GM13977 (cell line): ENCODE data around the gene MSX1.

Experiments used
- DNase-seq: peaks from one replicate; pipeline ENCODE4 v3.0.0; 2012; ENCODE audit warnings: low spot score
- CTCF ChIP-seq: IDR thresholded peaks from 2 replicates; pipeline ENCODE4 v1.5.1; 2012; ENCODE audit warnings: mild to moderate bottlenecking, control low read depth; ENCODE audit not compliant: insufficient read depth; ENCODE audit errors: extremely low read depth, missing control alignments
- in situ Hi-C: fragments of 300-500 bp; cut with MboI; formaldehyde crosslinking; loops from one replicate; pipeline ENCODE4 v1.12.0; 2022; ENCODE audit warnings: low sequenced_read_pairs, low pct_unique_long_range_greater_than_20kb, mixed read lengths, inconsistent platforms; ENCODE audit not compliant: unreplicated experiment

MSX1 gene

DNA sequence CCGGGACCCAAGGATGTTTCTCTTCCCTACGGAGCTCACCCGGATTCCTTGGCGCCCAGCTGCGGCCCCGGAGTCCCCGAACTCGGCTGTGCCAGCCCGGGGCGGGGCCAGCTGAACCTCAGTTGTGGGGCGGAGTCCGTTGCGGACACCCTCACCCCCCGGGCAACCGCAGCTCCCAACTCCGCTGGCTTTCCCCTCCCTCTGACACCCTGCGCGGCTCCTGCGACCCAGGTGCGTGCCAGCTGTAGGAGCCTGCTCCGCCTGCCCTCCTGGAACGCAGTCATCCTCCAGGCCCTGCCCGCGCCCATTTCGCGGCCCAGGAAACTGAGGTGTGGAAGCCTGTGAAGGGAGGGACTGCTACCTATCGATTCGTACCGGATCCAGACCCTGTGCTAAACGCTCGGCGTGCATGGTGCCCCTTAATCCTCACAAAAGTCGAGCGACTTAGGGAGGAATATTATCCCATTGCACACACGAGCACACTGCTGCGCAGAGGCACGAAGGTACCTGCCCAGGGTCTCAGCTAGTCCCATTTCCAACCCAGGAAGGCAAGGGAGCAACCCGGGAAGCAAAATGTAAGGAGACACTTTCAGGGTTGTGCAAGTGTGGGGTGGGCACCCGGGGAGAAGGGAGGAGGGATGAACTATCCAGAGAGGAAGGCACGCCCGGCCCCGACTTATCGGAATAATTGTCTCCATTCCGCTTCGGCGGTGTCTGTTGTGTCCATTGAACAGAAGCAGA, 12.3 kb downstream of the MSX1 start:
- no peak for TF ChIP-seq CTCF

GRCh38 chr4:4872314-4872903, 12.9 kb downstream of the MSX1 start:
- in situ Hi-C loops, result no loop called here

More for the DNA sequence above, 12.3 kb downstream of the MSX1 start:
- in situ Hi-C loops, result no loop called here
- DNase-seq, result no peak

DNA sequence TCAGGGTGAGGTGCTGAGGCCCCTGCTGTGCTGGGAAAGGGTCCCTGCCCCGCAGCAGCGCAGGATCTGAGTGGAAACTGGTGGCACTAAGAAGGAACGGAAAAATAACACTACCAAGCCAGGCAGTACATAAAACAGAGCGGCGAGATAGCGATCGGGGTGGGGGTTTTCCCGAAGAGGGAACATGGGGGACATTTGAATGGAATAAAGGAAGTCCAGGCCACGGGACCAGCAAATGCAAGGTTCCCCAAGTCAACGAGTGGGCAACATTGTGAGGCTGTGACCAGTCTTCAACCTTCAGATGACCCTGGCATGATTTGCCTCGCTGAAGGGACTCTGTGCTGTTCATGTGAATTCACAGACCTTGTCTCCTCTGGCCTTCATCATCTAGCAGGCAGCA, 13.7 kb downstream of the MSX1 start:
- in situ Hi-C loops, result no loop called here
- no peak for TF ChIP-seq CTCF
- DNase-seq, result no peak

More at GRCh38 chr4:4872314-4872903, 12.9 kb downstream of the MSX1 start:
- no peak for DNase-seq
- TF ChIP-seq CTCF, result no peak

- no peak for TF ChIP-seq CTCF
- DNase-seq, result no peak
- in situ Hi-C loops, result no loop called here
Observed at GRCh38 chr4:4874254-4874653, 14.8 kb downstream of the MSX1 start.

DNA sequence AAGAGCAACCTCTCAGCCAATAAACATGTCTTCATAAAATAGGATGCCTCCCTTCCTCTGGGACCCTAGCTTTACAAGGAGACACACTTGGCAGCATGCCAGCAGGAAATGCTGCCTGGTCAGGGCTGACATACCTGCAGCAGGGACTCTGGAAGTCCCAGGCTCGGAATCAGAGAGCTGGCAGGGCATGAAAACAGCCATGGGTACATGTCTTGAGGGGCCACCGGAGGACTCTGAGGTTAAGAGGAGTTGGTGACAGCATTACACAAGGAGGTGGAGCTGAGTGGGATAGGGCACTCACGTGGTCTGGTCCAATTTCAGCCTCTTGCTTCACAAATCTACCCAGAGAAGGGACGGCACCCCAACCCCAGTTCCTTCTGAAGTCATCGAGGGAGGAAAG, 15.7 kb downstream of the MSX1 start:
- in situ Hi-C loops, result no loop called here
- DNase-seq, result no peak
- no peak for TF ChIP-seq CTCF

GRCh38 chr4:4875611-4876010, 16.1 kb downstream of the MSX1 start:
- in situ Hi-C loops, result no loop called here
- DNase-seq, result no peak

More at GRCh38 chr4:4875611-4876010, 16.1 kb downstream of the MSX1 start:
- TF ChIP-seq CTCF, result no peak
